Upper lobe of right lung (tissue), 1 donor: ENCODE measurements around the gene GCLM. TPM values are rescaled to one million over a fixed set of nuclear protein-coding genes. Genes with fewer than 3 reads are reported as not detected.
"Not testable (repeated sequence)": the region's sequence is repeated elsewhere in the genome, so short reads cannot be mapped to it uniquely, and the experiment has no call there.

ENCODE experiments used
- ATAC-seq: fragments of 200-7000 bp; cut with Tn5 transposase; one replicate; pipeline ENCODE4 v1.9.1; 2020; ENCODE audit warnings: mild to moderate bottlenecking, moderate library complexity
- DNase-seq: peaks from one replicate; pipeline ENCODE4 v3.0.0-alpha.2; 2020
- H3K27ac ChIP-seq: fragments of 200-600 bp; one replicate; pipeline ENCODE4 v1.8.0; 2022
- H3K27me3 ChIP-seq: fragments of 200-600 bp; one replicate; pipeline ENCODE4 v1.8.0; 2022; ENCODE audit warnings: mild to moderate bottlenecking
- H3K36me3 ChIP-seq: fragments of 200-600 bp; one replicate; pipeline ENCODE4 v1.8.0; 2022
- H3K4me1 ChIP-seq: fragments of 200-600 bp; one replicate; pipeline ENCODE4 v1.8.0; 2022
- H3K4me3 ChIP-seq: fragments of 200-600 bp; one replicate; pipeline ENCODE4 v1.8.0; 2022; ENCODE audit warnings: mild to moderate bottlenecking
- H3K9me3 ChIP-seq: fragments of 200-600 bp; one replicate; pipeline ENCODE4 v1.8.0; 2022
- intact Hi-C: fragments of 100-400 bp; cut with DNase I; formaldehyde crosslinking; loops from one replicate; pipeline ENCODE4 v1.11.0; 2022
- total RNA-seq: library from RNA; stranded (reverse); fragmentation: NEBNext Ultra II Directional; extraction: Animal tissue kit (Norgen Biotek cat#: 25700); gene quantifications from one replicate; pipeline ENCODE4 v1.2.1, GENCODE V29; 2021
- TF ChIP-seq, protein P1 (sequence below): fragments of 200-600 bp; IDR thresholded peaks from one replicate; pipeline ENCODE4 v1.8.0; 2022; ENCODE audit warnings: antibody characterized with exemption
- donor health status: DM: no; HTN: yes; CAD: no; lungs with severe emphysema.

GCLM gene
- total RNA-seq, 1 donor from 2014 or later: 24.5 TPM

DNA sequence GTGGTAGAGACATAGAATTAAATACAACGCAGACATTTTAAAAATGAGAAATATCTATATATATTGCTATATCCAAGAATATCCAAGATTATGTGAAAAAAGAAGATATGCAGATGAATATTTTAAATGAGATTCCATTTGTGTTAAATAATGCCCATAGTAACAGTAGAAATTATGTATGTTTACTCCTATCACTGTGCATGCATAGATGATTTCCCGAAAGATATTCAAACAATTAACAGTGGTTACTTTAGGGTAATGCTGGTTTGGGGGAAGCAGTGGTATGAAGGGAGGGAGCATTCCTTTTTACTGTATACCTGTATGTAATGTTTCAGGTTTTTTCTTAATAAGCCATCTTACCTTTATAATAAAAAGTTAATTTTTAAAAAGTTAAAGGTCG lies 55.3 kb downstream of the GCLM start:
- TF ChIP-seq, protein P1, sequence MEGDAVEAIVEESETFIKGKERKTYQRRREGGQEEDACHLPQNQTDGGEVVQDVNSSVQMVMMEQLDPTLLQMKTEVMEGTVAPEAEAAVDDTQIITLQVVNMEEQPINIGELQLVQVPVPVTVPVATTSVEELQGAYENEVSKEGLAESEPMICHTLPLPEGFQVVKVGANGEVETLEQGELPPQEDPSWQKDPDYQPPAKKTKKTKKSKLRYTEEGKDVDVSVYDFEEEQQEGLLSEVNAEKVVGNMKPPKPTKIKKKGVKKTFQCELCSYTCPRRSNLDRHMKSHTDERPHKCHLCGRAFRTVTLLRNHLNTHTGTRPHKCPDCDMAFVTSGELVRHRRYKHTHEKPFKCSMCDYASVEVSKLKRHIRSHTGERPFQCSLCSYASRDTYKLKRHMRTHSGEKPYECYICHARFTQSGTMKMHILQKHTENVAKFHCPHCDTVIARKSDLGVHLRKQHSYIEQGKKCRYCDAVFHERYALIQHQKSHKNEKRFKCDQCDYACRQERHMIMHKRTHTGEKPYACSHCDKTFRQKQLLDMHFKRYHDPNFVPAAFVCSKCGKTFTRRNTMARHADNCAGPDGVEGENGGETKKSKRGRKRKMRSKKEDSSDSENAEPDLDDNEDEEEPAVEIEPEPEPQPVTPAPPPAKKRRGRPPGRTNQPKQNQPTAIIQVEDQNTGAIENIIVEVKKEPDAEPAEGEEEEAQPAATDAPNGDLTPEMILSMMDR: no peak
- no peaks in the 10 kb centered on the region for H3K27me3 ChIP-seq
- H3K4me1 ChIP-seq: no peaks in the 10 kb centered on the region
- ATAC-seq (no peak), DNase-seq (no peak)
- H3K27ac ChIP-seq: no peak overlapping the region
- no peaks in the 10 kb centered on the region for H3K36me3 ChIP-seq
- no peak overlapping the region for H3K4me3 ChIP-seq
- H3K9me3 ChIP-seq: no peaks in the 10 kb centered on the region
- intact Hi-C loops: no loop called here

GRCh38 chr1:93851878-93852277 lies 57.4 kb downstream of the GCLM start:
- intact Hi-C loops: no loop called here
- H3K36me3 ChIP-seq: no peaks in the 10 kb centered on the region
- no peaks in the 10 kb centered on the region for H3K27me3 ChIP-seq
- no peak for DNase-seq
- H3K27ac ChIP-seq: no peak overlapping the region
- TF ChIP-seq, protein P1: no peak
- no peaks in the 10 kb centered on the region for H3K9me3 ChIP-seq
- no peak overlapping the region for H3K4me3 ChIP-seq
- no peak for ATAC-seq
- H3K4me1 ChIP-seq: peaks cover 5% of the 10 kb centered on the region

GRCh38 chr1:93851327-93851712 lies 57.9 kb downstream of the GCLM start:
- no peaks in the 10 kb centered on the region for H3K27me3 ChIP-seq
- no peak for ATAC-seq
- peaks cover 5% of the 10 kb centered on the region for H3K4me1 ChIP-seq
- no peak overlapping the region for H3K27ac ChIP-seq
- intact Hi-C loops: no loop called here
- TF ChIP-seq, protein P1: no peak
- no peaks in the 10 kb centered on the region for H3K36me3 ChIP-seq
- H3K9me3 ChIP-seq: no peaks in the 10 kb centered on the region
- no peak overlapping the region for H3K4me3 ChIP-seq
- DNase-seq: no peak

DNA sequence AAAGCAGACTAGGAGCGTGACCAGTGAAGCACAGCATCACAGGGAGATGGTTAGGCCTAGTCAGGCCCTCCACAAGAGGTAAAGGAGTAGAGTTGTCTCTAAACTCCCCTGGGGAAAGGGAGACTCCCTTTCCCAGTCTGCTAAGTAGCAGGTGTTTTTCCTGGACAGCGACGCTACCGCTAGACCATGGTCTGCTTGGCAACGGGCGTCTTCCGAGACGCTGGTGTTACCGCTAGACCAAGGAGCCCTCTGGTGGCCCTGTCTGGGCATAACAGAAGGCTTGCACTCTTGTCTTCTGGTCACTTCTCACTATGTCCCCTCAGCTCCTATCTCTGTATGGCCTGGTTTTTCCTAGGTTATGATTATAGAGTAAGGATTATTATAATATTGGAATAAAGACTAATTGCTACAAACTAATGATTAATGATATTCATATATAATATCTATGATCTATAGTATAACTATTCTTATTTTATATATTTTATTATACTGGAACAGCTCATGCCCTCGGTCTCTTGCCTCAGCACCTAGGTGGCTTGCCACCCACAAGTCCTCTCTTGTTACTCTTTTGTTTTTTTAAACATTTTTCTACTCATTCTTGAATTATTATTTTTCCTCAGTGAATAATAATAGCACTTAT lies 58.4 kb downstream of the GCLM start:
- ATAC-seq, H3K36me3 ChIP-seq, H3K4me3 ChIP-seq, H3K27me3 ChIP-seq, H3K27ac ChIP-seq, H3K9me3 ChIP-seq, H3K4me1 ChIP-seq, intact Hi-C loops: not testable (repeated sequence)
- peak; percentile 79 for DNase-seq
- TF ChIP-seq, protein P1: peak; percentile 82

DNA sequence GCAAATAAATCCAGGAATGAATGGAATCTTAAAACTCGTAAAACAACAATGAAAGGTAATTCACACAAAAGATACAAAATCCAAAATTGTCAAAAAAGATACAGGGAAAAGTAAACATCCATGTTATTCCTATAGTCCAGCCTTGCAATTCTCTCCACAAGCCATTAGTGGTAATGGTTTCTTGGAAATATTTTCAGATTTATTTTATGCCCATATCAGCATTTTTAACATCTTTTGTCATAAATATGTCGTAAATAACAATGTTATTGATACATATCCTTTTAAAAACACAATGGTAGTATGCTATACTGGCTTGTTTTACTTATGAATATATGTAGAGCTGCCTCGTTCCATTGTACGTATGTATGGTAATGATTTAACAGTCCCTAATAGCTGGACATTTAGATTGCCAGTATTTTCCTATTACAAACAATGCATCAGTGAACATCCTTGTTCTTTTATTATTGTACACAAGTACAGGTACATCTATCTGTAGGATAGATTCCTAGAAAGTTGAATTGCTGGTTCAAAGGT lies 60.8 kb downstream of the GCLM start:
- peak overlapping the region; percentile 88 for H3K4me3 ChIP-seq

More for the DNA sequence above, 60.8 kb downstream of the GCLM start:
- intact Hi-C loops: no loop called here
- DNase-seq (no peak), ATAC-seq (no peak)
- Histone ChIP-seq H3K27me3 (no peaks in the 10 kb centered on the region), H3K36me3 (no peaks in the 10 kb centered on the region), H3K9me3 (no peaks in the 10 kb centered on the region), H3K4me1 (peaks cover 28% of the 10 kb centered on the region), H3K27ac (peak overlapping the region; percentile 99)
- TF ChIP-seq, protein P1: no peak
